ENCODE data around the gene EXOSC7.

The EXOSC7 gene

DNA sequence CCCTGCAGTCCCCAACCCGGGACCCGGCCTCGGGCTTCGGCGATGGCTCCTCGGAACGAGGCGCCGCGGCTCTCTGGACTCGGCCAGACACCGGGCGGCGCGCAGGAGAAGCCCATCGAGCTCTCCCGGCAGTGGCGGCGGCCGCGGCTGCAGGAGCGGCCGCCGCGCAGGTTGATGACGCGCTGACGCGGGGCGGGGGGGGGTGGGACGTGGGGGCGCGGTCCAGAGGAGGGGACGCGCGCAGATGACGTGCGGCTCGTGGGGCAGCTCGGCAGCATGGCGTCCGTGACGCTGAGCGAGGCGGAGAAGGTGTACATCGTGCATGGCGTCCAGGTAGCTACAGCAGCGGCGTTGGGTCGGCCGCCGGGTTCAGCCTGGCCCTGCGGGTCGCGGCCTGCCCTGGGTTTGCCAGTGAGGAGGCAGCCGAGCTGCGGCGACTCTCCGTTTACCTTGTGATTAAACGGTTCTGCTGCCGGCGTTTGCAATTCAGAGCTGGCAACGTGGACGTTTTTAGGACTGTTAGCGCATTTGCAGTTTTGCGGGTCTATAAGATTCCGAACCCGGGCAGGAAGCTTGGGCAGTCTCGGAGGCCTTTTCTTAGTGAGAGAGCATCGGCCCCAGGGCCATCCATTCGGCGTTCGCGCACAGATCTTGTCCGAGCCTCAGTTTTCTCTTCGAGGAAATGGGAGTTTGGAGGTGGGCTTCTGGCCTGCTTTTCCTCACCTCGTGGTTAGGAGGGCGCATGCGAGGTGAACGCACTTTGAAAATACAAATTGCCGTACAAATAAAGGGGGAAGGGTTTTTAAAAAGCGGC lies at the start of gene EXOSC7, which contains the start of gene ZDHHC3:
EXOSC7 (plus strand) TSS at position 243 of the 814 bp plus-strand sequence; CDS start at position 277, 34 bp downstream.
ZDHHC3 (minus strand) TSS at position 173 of the 814 bp plus-strand sequence. CDS start 16,738 bp downstream, outside the sequence.
- DNase-seq (ENCODE audit: low read depth) = peak; percentile 82
- TF ChIP-seq CTCF (conservative IDR thresholded peaks at IDR 0.05; ENCODE audit: low read length) = no peak
- H3K4me3 ChIP-seq (ENCODE audit: low read length) = peak within 1 kb of the TSS; percentile 93

DNA sequence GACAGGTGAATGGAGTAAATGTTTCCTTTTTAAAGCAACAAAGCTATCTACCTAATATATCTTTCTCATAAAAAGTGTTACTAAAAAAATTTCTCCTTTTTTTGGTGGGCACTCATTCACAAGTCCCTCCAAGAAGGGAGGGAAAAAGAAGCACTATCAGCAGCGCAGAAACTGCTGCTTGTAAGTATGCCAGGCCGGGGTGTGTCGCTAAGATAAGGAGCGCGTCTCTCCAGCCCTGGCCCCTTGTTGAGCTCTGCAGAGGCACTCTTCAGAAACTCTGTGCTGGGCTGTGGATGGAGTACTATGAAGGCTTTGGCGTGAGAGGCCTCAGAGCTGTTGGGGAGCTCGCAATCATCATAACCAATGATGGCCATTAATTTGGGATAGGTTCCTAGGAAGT lies 49.1 kb upstream of the EXOSC7 start:
- DNase-seq (ENCODE audit: low read depth) = no peak

DNA sequence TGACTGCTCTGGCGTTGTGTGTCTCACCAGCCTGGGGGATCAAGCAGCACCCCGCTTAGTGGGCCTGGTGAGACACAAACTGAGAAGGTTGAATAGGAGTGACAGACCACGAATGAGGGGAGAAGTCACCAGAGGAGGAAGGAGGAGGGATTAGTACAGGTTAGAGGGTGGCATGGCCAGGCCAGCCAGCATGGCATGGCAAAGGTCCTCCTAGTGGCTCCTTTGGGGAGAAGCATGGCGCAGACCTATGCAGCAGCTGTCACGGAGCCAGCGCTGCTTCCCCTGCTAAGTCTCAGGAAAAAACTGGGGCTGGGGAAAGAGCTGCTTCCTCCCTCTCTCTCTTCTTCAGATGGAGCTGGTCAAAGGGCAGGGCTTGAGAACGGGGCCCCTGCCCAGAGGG lies 48.7 kb upstream of the EXOSC7 start:
- no peak for DNase-seq (ENCODE audit: low read depth)
- no peak overlapping the region for H3K4me3 ChIP-seq (ENCODE audit: low read length)
- TF ChIP-seq CTCF (conservative IDR thresholded peaks at IDR 0.05; ENCODE audit: low read length) = no peak

More for the DNA sequence above, 49.1 kb upstream of the EXOSC7 start:
- H3K4me3 ChIP-seq (ENCODE audit: low read length) = no peak overlapping the region
- no peak for TF ChIP-seq CTCF (conservative IDR thresholded peaks at IDR 0.05; ENCODE audit: low read length)

DNA sequence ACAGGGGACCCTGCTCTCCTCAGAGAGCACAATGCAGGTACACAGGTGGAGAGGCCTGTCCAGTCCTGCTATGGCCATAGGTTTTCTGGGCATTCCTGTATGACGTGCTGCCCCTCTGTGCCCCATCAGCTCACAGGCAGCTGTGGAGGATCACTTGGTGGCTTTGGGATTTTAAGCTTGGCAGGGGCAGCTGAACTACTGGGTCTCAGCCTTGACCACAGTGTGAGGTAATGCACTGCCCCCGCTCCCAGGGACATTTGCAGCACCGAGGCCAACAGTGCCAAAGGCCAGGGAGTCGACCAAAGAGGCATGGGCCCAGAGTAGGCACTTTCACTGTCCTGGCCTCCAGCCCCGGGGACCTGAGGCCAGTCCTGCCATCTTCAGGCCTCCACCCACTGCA lies 46.3 kb upstream of the EXOSC7 start:
- DNase-seq (ENCODE audit: low read depth) = no peak
- TF ChIP-seq CTCF (conservative IDR thresholded peaks at IDR 0.05; ENCODE audit: low read length) = no peak
- no peak overlapping the region for H3K4me3 ChIP-seq (ENCODE audit: low read length)

- no peak overlapping the region for H3K4me3 ChIP-seq (ENCODE audit: low read length)
- TF ChIP-seq CTCF (conservative IDR thresholded peaks at IDR 0.05; ENCODE audit: low read length) = no peak
- no peak for DNase-seq (ENCODE audit: low read depth)
Observed at GRCh38 chr3:44930911-44931310, 45.1 kb upstream of the EXOSC7 start.

GRCh38 chr3:44931791-44932190 lies 44.3 kb upstream of the EXOSC7 start:
- DNase-seq (ENCODE audit: low read depth) = no peak
- TF ChIP-seq CTCF (conservative IDR thresholded peaks at IDR 0.05; ENCODE audit: low read length) = no peak
- no peak overlapping the region for H3K4me3 ChIP-seq (ENCODE audit: low read length)

GRCh38 chr3:44932271-44932670 lies 43.8 kb upstream of the EXOSC7 start:
- TF ChIP-seq CTCF (conservative IDR thresholded peaks at IDR 0.05; ENCODE audit: low read length) = no peak
- H3K4me3 ChIP-seq (ENCODE audit: low read length) = no peak overlapping the region
- no peak for DNase-seq (ENCODE audit: low read depth)

All from AG10803 (cell line).